ENCODE results near the gene LILRA2.
"Not testable (repeated sequence)": the region's sequence is repeated elsewhere in the genome, so short reads cannot be mapped to it uniquely, and the experiment has no call there.

DNA sequence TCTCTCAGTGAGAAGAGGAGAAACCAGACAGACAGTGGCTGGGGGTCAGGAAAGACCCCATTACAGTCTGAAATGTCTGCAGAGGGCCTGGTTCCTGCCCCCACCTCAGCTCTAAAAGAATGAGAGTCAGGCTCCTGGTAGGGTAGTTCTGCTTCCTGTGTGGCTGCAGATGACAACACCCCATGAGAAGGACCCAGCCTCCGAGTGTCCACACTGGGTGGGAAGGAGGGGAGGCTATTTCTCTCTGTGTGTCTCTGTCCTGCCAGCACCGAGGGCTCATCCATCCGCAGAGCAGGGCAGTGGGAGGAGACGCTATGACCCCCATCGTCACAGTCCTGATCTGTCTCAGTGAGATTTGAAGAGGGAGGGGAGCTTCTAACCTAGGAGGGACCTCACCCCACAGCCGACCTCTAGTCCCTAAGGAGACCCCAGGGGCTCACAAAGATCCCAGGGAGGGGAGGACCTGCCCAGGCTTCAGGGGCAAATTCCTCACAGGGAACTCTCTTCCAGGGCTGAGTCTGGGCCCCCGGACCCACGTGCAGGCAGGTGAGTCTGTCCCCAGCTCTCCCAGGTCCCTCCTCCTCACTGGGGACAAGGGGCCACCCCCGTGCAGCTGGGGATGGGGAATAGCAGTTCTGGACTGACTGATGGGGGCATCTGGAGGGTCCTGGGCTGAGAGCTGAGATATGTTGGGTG, 20.5 kb downstream of the LILRA2 start:
- TF ChIP-seq, protein P1, sequence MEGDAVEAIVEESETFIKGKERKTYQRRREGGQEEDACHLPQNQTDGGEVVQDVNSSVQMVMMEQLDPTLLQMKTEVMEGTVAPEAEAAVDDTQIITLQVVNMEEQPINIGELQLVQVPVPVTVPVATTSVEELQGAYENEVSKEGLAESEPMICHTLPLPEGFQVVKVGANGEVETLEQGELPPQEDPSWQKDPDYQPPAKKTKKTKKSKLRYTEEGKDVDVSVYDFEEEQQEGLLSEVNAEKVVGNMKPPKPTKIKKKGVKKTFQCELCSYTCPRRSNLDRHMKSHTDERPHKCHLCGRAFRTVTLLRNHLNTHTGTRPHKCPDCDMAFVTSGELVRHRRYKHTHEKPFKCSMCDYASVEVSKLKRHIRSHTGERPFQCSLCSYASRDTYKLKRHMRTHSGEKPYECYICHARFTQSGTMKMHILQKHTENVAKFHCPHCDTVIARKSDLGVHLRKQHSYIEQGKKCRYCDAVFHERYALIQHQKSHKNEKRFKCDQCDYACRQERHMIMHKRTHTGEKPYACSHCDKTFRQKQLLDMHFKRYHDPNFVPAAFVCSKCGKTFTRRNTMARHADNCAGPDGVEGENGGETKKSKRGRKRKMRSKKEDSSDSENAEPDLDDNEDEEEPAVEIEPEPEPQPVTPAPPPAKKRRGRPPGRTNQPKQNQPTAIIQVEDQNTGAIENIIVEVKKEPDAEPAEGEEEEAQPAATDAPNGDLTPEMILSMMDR (IDR thresholded peaks at IDR 0.05): not testable (repeated sequence)
- TF ChIP-seq POLR2A (IDR thresholded peaks at IDR 0.05): not testable (repeated sequence)
